Pulmonary artery endothelial cell (primary cell): ENCODE data around the gene ADCY1. TPM values are rescaled to one million over a fixed set of nuclear protein-coding genes. Genes with fewer than 3 reads are reported as not detected.
"Not testable (repeated sequence)": the region's sequence is repeated elsewhere in the genome, so short reads cannot be mapped to it uniquely, and the experiment has no call there.

ENCODE experiments used
- DNase-seq: peaks from one replicate; pipeline ENCODE4 v3.0.0-alpha.2; 2011; ENCODE audit warnings: low read depth, low spot score
- total RNA-seq: library from RNA; depleted of rRNA; stranded (reverse); fragments of >200 nt; gene quantifications from 2 replicates; pipeline ENCODE4 v1.2.3, GENCODE V29; 2014

Gene ADCY1
- total RNA-seq = 0.26 and 0.32 TPM in 2 replicates

DNA sequence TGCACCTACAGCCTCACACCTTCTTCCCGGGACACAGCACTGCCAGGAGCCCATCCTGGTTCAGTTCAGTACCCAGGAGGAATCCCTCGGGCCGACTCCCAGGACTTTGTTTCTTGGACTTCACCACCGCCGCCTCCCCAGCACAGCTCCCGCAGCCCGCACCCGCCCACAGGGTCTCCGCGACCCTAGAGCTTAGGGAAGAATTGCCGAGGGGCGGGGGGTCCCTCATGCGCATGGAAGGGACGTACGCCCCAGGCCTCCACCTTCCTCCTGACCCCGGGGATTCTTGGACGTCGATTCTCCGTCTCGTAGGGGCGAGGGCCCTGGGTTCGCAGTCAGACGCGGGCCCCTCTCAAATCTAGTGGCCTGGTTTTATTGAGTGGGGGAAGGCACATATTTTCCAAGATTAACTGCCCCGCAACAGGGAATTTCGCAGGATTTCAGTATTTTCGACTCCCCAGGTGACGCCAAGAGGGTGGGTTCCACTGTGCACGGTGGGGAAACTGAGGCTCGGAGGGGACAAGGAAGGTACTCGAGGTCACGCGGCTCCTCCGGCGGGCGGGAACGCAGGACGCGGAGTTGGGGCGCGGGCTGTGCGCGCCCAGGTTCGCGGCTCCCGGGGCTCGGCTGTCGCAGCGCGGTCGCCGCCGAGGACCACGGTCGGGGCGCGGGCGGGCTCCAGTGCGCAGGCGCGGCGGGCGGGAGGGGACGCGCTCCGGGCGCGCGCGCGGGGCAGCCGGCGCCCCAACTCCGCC lies at the start of gene ADCY1:
ADCY1 (plus strand) TSS at position 708 of the 755 bp plus-strand sequence. CDS start 176 bp downstream, outside the sequence.
- DNase-seq = no peak

DNA sequence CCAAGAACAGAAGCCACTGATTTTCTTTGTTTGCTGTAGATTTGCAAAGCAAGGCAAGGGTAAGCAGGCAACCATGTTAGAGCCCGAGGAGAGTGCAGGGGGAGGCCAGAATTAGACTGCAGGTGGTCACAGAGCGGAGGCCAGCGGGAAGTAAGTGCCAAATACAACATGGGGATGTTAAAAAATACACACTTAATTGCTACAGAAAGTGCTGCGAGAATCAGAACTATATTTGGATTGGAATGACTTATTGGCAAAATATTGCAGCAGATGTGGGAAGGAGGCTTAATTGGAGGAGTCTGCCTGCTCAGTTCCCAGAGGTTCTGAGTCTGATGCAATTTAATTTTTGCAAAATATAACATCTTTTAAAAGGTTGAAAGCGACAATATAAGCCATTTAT lies 49.7 kb upstream of the ADCY1 start:
- DNase-seq = no peak

DNA sequence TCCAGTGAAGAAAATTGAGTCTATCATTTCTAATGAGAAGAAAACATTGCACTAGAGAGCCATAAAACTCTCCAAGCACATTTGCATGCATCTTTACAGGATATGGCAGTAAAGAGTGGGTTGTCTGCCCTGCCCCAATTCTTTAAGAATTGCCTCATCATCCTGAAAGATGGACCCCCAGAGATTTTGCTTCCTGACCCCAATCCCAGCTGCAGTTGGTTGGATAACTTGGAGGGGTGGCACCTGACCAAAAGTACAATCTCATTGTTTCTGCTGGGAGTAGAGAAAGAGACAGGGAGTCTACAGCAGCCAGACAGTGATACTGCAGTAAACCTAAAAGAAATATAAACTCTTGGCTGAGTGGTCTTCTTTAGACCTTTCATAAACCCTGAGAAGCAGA lies 49.1 kb upstream of the ADCY1 start:
- DNase-seq = no peak

DNA sequence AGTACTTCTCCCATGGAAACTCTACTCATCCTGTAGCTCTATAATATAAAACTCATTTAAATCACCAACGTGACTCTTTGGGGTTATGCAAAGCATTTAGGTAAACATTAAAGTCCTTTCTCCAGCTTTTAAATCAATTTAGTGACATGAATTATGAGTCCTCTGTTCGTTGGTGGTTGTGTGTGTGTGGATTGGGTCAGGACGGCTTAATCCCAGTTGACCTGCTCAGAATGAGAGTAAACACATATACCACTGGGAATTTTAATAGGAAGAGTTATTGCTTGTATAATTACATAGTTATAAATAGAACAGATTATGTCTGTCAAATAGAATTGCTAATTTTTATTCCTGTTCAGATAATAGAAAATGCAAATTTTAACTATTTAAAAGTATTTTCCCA lies 30.7 kb upstream of the ADCY1 start:
- no peak for DNase-seq

DNA sequence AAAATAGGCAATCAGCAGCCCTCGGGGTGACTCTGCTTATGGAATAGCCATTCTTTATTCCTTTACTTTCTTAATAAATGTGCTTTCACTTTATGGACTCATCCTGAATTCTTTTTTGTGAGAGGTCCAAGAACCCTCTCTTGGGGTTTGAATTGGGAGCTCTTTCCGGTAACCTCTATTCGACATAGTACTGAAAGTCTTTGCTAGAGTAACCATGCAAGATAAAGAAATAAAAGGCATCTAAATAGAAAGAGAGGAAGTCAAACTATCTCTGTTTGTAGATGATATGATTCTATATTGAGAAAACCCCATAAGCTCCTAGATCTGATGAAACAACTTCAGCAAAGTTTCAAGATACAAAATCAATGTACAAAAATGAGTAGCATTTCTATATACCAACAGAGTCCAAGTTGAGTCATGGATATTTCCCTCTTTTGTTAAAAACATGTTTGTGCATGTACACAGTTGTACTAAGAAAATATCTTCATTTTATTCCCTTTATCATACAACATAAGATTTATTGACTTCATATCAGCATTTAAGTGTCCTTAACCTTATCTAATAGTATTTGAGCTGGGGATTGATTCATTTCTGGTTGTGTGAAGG lies 29.0 kb upstream of the ADCY1 start:
- DNase-seq = not testable (repeated sequence)

DNA sequence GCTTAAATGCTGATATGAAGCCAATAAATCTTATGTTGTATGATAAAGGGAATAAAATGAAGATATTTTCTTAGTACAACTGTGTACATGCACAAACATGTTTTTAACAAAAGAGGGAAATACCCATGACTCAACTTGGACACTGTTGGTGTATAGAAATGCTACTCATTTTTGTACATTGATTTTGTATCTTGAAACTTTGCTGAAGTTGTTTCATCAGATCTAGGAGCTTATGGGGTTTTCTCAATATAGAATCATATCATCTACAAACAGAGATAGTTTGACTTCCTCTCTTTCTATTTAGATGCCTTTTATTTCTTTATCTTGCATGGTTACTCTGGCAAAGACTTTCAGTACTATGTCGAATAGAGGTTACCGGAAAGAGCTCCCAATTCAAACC lies 25.3 kb upstream of the ADCY1 start:
- not testable (repeated sequence) for DNase-seq

DNA sequence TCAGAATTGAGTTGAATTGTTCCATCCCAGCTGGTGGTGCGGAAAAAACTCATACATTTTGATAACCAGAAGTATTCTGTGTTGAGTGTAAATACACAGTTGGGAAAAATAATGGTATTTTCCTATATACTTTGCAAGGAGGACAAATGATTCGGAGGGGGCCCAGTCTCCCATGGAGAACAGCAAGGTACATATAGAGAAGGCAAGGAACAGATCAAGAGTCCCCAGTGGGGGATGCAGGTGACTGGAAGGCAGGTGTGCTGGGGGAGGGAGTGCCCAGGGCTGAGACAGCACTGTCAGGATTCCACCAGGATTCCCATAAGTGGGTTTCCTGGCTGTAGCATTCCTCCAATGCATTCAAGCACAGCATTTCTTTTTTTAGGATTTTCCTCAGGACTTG lies 10.8 kb upstream of the ADCY1 start:
- no peak for DNase-seq

DNA sequence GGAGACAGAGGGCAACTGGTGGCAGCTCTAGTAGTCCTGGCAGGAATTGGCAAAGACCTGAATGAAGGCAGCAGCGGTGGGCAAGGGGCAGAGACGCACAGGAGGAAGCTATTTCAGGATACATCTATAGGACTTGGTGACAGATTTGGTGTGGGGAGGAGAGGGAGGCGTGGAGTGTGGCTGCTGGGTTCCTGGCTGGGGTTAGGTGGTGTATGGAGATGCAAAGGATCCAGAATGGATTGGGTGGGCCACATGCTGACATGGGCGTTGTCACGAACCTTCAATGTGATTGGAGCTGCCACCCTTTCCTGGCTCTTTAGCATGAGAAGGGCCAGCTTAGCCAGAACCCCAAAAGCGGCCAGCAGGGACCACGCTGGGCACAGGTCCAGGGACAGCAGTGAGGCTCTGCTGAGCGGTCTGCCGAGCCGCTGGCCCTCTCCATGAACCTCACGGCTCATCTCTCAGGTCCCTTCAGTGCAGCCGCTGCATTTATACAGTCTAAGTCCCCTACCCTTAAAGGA lies 10.2 kb upstream of the ADCY1 start:
- no peak for DNase-seq

DNA sequence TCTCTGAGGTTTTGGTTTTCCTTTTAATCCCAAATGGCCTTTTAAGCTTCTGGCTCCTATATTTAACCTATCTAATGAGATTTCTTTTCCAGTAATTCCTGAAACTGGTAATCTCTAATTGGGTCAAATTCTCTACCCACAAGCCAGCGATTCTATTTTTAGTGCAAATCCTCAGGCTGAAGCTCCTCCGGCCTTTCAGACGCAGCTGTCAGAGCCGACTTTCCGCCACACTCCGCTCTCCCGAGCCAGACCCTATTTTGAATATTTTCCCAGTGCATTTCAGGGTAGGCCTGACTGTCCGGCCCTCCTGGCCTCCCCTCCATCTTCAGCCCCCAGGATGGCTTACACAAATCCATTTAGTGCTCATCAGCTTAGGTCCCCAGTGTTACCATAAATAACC lies 9.7 kb upstream of the ADCY1 start:
- DNase-seq = no peak

DNA sequence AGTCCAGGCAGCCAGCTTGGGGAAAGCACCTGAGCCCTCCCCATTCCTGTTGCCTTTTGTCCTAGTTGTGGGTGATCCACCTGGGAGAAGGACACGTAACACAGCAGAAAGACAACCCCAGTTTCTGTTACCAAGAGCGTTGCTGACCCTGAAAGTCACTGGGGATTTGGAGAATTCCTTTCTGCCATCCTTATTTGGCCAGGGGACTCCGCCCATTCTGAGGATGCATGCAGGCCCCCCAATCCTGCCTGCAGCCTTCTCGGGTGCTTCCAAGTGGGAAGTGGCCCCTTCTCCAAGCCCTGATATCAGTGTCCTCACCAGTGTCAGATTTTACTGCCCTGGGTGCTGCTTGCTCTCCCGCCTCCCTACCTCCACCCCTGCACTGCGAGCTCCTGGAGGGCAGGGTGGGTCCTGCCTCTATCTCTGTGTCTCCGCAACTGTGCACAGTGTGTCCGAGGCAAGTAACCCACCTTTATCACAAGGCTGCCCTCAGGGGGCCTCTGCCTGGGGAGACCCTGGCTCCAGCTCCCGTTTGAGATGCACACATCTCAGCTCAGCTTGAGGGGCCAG lies 9.2 kb upstream of the ADCY1 start:
- DNase-seq = no peak

DNA sequence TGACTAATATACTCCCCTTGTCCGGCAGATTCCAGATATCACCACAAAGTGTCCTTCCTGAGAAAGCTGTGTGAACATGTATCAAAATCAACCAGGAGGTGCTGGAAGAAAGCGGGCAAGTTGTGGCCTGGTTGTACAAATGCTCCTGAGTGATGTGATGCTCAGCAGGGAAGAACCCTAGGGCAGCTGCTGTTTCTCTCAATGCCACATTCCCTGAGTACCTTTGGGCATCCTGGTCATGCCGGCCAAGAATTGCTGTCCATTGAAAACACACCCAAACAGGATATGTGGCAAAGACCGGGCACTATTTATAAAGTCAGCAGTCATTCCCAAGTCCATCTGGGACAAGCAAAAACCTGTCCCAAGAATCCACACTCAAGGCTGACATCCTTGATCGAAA lies 7.8 kb upstream of the ADCY1 start:
- no peak for DNase-seq

DNA sequence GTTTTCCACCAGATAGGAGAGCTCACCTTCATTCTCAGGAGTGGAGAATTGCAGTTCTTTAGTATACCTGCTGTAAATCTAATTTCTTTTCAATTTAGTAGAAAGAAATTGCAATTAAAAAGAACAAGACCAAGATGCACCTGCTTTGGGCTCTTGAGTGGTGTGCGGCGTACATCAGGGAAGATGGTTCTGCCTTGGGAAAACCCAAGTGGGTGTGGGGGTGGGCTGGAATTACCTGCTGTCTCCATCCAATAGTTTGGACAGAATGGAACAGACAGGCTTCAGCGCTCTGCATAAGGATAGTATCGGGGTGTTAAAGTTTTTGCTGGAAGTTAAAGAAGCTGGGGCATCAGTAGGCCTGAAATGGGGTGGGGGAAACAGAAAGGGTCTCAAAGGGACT lies 7.2 kb upstream of the ADCY1 start:
- no peak for DNase-seq

DNA sequence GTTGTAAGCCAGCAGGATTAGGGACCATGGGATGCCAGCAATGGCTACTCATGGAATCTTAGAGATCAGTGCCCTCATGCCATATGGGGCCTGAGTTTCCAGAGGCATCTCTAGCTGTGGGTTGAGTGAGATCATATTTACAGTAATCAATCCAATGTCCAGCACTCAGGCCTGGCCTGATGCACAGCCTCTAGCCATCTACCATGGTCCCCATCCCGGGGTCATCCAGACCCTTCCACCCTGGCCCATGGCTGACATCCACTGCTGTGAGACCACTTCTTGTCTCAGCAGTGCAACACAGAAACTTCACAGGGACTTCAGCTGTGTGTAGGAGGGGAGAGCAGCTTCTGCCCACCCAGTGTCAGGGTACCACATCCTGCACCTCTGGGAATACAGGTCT lies 6.5 kb upstream of the ADCY1 start:
- DNase-seq = no peak

DNA sequence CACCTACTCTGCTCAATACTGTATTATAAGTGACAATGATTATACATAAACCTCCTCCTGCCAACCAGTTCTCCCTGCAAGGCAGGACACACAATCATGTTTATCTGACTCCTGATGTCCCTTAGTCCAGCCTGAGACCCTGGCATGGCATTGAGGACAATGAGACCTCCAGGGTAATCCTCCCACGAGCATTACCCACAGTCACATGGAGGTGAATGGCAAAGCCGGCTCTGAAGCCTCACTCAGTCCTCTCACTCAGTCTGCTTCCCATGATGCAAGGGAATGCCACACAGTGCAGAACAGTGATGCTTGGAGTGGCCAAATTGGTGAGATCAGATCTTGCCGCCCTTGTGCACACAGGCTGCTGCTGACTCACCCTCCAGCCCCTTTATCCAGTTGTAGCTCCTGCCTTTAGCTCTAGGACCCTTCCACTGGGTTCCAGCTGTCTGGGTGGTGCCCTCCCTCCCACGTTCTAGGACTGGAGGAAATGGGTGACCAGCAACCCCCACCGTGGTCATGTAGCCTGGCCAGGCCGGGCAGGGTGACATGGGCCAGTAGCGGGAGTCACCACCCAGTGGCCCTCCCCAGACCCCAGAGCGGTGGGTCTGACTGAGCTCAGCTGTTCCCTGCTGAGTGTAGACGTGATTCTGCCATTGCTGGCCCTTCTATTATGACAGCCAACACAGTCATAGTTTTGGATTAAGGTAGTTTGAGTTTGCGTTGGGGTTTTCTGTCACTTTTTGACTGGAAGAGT lies 5.5 kb upstream of the ADCY1 start:
- no peak for DNase-seq

DNA sequence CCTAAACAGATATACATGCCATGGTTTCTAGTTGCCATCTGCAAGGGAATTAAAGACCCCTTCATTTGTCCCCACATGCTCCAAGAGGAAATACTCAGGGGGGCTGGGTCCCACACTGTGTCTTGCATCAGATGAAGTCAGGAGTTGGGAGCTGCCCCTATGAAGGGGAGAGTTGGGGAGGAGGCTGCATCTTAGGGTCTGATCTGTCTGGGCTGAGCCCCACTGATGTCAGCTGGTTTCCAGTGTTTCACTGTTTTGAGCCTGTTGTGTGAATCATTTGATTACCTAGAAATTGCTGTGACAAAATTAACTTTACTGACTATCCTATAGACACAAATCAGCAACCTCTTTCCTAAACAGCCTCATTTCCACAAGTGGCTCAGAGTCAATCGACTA lies 4.9 kb upstream of the ADCY1 start:
- DNase-seq = no peak

DNA sequence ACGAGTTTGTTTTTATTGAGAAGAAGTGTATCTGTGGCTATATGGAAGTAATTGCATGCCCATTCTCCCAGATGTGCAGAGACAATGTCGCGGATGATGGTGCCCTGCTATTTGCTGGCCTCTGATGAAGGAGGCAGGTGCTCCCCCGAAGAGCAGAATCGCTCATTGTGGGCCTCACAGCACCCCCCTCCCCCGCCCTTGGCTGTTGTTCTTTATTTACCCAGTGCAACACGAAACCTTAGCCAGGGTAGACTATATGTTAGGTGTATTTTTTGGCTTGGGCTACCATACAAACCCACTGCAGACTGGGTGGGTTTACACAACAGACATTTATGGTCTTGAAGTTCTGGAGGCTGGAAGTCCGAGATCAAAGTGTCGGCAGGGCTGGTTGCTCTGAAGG lies 3.4 kb upstream of the ADCY1 start:
- DNase-seq = no peak

DNA sequence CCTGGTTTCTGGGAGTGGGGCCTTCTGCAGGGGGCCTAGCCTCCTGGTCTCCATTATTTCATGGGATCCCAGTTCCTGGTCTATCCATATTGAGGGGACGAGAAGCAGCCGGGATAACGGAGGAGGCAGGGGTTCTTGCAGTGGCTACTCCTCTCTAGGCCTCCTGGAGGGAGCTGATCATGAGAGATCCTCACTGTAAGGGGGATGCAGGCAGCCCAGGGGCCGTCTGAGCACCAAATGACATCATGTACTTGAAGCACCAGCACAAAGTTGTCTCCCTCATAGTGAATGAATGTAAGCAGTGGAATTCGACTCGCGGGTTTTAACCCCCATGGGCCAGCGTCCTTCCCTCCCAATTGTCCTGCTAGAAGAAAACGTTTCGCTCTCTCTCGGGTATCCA lies 964 bp upstream of the ADCY1 start:
- no peak for DNase-seq

DNA sequence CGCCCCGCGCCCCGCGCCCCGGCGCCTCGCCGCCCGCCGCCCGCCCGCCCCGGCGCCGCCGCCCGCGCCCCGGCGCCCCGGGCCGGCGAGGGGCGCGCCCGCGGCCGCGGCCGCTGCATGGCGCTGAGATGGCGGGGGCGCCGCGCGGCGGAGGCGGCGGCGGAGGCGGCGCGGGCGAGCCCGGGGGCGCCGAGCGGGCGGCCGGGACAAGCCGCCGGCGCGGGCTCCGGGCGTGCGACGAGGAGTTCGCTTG lies 174 bp downstream of the ADCY1 start:
- no peak for DNase-seq

DNA sequence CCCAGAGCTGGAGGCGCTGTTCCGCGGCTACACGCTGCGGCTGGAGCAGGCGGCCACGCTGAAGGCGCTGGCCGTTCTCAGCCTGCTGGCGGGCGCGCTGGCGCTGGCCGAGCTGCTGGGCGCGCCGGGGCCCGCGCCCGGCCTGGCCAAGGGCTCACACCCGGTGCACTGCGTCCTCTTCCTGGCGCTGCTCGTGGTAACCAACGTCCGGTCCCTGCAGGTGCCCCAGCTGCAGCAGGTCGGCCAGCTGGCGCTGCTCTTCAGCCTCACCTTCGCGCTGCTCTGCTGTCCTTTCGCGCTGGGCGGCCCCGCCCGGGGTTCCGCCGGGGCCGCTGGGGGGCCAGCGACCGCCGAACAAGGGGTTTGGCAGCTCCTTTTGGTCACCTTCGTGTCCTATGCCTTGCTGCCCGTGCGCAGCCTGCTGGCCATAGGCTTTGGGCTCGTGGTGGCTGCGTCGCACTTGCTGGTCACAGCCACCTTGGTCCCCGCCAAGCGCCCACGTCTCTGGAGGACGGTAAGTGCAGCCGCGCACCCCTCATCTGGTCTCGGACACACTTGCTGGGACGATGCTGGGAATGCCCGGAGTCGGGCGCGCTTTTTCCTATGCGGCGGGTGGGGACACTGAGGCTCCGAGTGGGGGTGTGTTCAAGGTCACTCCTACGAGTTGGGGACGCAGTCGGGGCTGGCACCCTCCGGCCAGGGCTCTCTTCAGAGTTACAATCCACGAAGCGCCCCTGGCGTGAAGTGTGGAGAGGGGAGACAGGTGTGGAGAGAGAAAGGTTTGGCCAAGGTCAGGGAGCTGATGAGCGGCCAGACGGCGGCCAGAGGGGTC lies 717 bp downstream of the ADCY1 start:
- no peak for DNase-seq

DNA sequence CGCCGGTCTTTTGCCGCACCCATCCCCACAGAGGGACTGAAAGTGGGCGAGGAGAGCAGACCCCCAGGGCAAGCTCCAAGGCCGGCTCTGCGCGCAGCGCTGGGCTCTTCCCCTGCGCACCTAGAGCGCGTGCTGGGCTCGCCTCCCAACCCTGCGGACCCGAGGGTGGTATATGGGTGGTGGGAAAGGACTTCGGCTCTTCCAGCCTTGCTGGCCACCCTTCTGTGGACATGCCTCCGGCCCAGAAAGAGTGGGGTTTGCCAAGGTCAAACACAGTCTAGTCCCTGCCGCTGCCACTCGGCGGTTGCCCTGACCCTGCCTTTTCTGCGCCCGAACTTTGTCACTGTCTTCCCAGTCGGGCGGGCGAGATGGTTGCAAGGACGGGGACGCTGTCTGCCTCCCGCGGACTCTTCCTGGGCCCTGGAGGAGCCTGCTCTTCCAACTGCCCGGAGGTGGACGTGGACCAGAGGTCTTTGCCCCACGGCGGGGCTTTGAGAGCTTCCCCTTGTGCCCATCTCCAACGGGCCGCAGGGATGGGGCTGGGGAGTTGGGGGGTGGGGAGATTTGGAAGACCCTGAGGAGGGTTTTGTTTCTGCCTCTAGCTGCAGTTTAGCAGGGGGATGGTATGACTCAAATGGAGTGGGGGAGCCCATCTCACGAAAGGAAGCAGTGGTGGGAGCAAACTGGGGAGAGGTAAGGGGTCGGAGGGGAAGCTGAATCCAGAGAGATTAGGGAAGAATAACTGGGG lies 1.5 kb downstream of the ADCY1 start:
- DNase-seq = no peak
